HG03354 (cell line): ENCODE measurements around the gene KIF20B.
A peak's percentile ranks its signal among the peaks of the same experiment; 100 is the strongest.

ENCODE experiments used
- ATAC-seq: cut with Tn5 transposase; IDR thresholded peaks from one replicate; pipeline ENCODE4 v1.9.1; 2021; ENCODE audit warnings: mild to moderate bottlenecking; ENCODE audit not compliant: unreplicated experiment, poor library complexity, severe bottlenecking

The KIF20B gene, protein sequence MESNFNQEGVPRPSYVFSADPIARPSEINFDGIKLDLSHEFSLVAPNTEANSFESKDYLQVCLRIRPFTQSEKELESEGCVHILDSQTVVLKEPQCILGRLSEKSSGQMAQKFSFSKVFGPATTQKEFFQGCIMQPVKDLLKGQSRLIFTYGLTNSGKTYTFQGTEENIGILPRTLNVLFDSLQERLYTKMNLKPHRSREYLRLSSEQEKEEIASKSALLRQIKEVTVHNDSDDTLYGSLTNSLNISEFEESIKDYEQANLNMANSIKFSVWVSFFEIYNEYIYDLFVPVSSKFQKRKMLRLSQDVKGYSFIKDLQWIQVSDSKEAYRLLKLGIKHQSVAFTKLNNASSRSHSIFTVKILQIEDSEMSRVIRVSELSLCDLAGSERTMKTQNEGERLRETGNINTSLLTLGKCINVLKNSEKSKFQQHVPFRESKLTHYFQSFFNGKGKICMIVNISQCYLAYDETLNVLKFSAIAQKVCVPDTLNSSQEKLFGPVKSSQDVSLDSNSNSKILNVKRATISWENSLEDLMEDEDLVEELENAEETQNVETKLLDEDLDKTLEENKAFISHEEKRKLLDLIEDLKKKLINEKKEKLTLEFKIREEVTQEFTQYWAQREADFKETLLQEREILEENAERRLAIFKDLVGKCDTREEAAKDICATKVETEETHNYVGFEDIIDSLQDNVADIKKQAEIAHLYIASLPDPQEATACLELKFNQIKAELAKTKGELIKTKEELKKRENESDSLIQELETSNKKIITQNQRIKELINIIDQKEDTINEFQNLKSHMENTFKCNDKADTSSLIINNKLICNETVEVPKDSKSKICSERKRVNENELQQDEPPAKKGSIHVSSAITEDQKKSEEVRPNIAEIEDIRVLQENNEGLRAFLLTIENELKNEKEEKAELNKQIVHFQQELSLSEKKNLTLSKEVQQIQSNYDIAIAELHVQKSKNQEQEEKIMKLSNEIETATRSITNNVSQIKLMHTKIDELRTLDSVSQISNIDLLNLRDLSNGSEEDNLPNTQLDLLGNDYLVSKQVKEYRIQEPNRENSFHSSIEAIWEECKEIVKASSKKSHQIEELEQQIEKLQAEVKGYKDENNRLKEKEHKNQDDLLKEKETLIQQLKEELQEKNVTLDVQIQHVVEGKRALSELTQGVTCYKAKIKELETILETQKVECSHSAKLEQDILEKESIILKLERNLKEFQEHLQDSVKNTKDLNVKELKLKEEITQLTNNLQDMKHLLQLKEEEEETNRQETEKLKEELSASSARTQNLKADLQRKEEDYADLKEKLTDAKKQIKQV (N-terminal part only)

GRCh38 chr10:89701242-89702120 is at the start of gene KIF20B:
Gene KIF20B (plus strand): TSS chr10:89701590. CDS start chr10:89705295, 3,705 bp downstream.
- ATAC-seq, result peak; percentile 99

DNA sequence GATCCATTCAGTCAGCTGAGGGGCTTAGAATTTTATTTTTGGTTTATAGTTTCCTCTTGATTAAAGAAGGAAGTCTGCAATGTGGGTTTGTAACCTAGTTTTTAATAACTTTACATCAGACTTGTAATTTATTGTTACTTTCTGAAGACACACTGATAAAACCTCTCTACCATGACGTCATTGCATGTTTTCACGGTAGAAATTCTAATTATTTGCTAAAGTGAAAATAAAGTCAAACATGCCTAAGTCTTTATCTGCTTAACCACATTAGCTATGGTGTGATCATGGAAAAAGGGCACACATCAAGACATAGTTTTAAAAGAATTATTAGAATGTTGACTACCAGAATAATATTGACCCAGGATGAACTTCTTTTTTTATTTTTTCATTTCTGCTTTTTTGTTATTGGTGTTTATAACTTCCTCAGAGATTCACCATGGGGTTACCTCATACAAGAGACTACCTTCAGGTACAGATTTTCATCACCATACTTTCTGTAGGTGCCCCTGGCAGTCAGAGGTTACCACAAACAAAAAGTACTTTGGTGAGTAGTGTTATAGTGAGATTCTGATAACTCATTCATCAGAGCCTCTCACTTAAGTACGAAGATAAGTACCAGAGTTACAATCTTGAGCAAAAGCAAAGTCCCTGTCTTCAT is 49.3 kb upstream of the KIF20B start:
- ATAC-seq, result peak; percentile 66

DNA sequence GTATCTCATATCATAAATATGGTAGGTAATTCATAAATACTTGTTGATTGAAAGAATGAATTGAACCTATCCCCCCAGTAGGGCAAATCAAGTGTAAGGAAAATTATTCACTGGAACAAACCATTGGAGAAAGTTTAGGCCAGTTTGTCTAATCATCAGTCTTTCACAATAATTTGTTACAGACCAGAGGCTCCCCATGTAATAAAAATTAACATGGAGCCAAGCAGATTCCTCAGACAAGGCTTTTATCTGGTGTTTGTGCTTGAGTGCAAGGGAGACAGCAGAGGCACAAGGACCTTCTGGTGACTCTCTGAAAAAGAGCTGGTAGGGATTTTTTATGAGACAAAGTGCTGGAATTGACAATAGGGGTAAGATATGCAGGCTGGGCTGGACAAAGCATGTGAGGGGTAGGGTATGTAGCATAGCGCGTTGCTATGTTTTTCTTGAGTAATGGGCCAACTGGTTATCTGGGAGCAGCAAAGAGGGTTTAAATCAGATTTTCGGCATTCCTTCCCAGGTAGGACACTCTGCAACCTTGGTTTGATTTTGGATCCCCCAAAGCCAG is 48.5 kb upstream of the KIF20B start:
- no peak for ATAC-seq

DNA sequence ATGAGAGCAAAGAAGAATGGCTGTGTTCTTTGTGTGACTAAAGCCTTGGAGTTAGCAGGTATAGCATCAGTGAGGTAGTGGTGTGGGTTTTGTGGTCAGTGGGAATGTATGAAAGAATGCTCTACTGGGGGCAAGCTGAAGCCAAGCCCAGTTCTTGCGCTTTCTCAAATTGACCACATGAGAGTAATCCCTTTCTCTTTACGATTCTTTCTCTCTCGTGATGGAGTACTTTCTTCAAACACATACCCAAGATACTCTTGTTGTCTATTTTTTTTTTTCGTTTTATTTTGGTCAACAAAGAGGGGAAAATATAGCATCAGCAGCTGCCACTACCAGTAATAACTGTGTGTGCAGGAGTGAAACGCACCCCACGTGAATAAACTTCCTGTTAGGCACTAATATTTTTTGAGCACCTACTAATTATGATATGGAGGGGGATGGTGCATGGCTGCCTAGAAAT is 48.0 kb upstream of the KIF20B start:
- ATAC-seq, result peak; percentile 64

- ATAC-seq, result no peak
These were observed 45.7 kb upstream of the KIF20B start for GRCh38 chr10:89655722-89656121.

GRCh38 chr10:89657302-89657701 is 44.1 kb upstream of the KIF20B start:
- no peak for ATAC-seq

- no peak for ATAC-seq
These were observed 42.0 kb upstream of the KIF20B start for GRCh38 chr10:89659143-89660131.

- no peak for ATAC-seq
These were observed 38.8 kb upstream of the KIF20B start for GRCh38 chr10:89662596-89662995.

- ATAC-seq, result no peak
These were observed 38.2 kb upstream of the KIF20B start for GRCh38 chr10:89663144-89663543.

GRCh38 chr10:89664203-89664602 is 37.2 kb upstream of the KIF20B start:
- no peak for ATAC-seq

- ATAC-seq, result no peak
These were observed 36.1 kb upstream of the KIF20B start for GRCh38 chr10:89665302-89665701.

GRCh38 chr10:89666138-89666537 is 35.3 kb upstream of the KIF20B start:
- no peak for ATAC-seq

DNA sequence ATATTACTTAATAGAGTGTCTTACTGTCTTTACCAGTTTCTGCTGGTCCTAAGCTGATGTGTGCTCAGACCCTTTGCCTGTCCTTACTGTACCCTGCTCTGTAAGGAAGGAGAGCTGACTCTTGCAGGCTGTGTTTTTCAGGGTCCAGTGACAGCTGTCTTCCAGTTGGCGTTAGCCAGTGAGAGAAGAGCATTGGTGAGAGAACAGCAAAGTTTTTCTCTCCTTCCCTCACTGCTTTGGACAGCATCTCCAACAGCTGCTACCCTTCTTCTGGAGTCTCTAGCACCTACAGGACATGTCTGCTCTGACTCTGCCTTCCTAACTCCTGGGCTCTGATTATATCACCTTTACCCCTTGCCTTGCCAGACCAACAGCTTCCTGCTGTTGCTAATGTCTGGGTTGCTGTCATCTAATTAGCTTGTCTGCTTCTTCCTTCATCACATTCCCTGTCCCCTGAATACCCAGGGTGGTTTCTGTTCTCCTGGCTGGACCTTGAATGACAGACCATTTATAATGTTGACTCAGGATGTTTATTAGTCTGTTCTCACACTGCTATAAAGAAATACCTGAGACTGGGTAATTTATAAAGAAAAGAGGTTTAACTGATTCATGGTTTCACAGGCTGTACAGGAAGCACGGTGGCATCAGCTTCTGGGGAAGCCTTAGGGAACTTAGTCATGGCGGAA is 32.9 kb upstream of the KIF20B start:
- ATAC-seq, result no peak

DNA sequence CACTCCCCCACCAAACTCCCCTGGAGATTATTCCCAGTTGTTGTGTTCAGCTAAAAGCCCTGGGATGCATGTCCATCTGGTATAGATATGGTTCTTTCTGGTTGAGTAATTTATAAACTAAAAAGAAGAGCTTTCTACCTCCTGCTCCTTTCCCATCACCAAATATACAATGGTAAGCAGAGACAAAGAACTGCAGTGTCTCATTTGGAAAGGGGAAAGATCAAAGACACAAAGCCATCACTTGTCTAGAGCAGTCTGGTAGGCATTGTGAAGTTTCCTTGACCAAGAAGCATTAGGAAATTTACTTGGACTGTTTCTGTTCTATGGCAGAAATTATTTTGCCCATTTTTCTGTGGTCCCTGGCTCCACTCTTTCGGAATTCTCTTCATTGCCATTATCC is 31.4 kb upstream of the KIF20B start:
- ATAC-seq, result no peak

DNA sequence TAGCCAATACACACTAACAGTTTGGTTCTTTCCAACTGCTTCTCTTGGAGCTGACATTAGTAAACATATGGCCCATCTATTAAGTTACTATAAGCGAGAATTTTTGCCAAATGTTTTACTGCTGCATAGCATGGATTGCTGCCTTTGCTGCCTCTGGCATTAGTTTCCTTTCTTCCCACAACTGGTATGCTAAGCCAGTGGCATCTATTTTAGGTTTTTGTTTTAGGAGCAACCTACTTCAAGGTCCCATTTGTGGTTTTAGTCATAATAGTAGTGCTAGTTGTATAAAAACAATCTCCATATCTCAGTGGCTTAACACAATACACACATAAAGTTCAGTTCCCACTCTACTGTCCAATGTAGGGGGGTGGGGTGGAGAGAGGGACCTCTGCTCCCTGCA is 30.5 kb upstream of the KIF20B start:
- no peak for ATAC-seq

GRCh38 chr10:89677341-89677740 is 24.0 kb upstream of the KIF20B start:
- ATAC-seq, result no peak
